AG04449 (cell line): ENCODE results near the gene ANKRD34B.
"Not testable (repeated sequence)": the region's sequence is repeated elsewhere in the genome, so short reads cannot be mapped to it uniquely, and the experiment has no call there.

ENCODE experiments used
- CTCF ChIA-PET: fragments of 350-600 bp; formaldehyde crosslinking; extraction: SDS; loops from one replicate; lab custom pipeline; 2021; ENCODE audit warnings: antibody characterized with exemption; lab: Yijun Ruan, JAX
- POLR2A ChIA-PET: fragments of 400-600, 350-600 bp; formaldehyde crosslinking; extraction: SDS; loops from one replicate; lab custom pipeline; 2020; ENCODE audit warnings: antibody characterized with exemption, inconsistent platforms; lab: Yijun Ruan, JAX
- DNase-seq: peaks from one replicate; pipeline ENCODE4 v3.0.0-alpha.2; 2010; ENCODE audit warnings: low read depth, low spot score
- H3K4me3 ChIP-seq: 2 replicates; pipeline ENCODE4 v1.5.1; 2011; ENCODE audit warnings: low read depth, mild to moderate bottlenecking, control low read depth, low read length
- TF ChIP-seq, protein P1 (sequence below): IDR thresholded peaks from one replicate; pipeline ENCODE4 v1.5.1; 2011; ENCODE audit warnings: mild to moderate bottlenecking, moderate library complexity, low read length, control low read depth, inconsistent platforms; ENCODE audit not compliant: insufficient read depth; ENCODE audit errors: missing control alignments

The ANKRD34B gene

GRCh38 chr5:80592105-80592504 lies 22.0 kb upstream of the ANKRD34B start:
- no peak overlapping the region for H3K4me3 ChIP-seq
- POLR2A ChIA-PET: no interaction called here
- TF ChIP-seq, protein P1, sequence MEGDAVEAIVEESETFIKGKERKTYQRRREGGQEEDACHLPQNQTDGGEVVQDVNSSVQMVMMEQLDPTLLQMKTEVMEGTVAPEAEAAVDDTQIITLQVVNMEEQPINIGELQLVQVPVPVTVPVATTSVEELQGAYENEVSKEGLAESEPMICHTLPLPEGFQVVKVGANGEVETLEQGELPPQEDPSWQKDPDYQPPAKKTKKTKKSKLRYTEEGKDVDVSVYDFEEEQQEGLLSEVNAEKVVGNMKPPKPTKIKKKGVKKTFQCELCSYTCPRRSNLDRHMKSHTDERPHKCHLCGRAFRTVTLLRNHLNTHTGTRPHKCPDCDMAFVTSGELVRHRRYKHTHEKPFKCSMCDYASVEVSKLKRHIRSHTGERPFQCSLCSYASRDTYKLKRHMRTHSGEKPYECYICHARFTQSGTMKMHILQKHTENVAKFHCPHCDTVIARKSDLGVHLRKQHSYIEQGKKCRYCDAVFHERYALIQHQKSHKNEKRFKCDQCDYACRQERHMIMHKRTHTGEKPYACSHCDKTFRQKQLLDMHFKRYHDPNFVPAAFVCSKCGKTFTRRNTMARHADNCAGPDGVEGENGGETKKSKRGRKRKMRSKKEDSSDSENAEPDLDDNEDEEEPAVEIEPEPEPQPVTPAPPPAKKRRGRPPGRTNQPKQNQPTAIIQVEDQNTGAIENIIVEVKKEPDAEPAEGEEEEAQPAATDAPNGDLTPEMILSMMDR: no peak

DNA sequence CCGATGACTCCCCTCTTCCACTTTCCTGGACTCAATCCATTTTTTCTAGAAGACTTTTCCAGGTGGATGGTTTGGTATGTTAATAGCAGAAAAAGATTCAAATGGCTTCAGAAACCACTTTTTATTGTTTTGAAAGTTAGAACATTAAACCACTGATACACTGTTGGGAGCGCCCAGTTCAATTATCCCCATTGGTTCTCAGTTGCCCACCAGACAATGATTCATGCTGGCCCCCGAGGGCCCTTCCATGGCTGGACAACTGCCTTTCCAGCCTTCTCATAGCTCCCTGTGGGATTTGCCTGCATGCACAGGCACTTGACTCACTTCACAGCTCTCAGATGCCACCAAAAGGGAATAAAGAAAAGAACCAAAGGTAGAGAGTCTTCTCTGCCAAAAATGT lies 21.3 kb upstream of the ANKRD34B start:
- H3K4me3 ChIP-seq: no peak overlapping the region
- TF ChIP-seq, protein P1: no peak
- no peak for DNase-seq
- ChIA-PET CTCF (no interaction called here), POLR2A (no interaction called here)

More at GRCh38 chr5:80592105-80592504, 22.0 kb upstream of the ANKRD34B start:
- DNase-seq: no peak
- CTCF ChIA-PET: no interaction called here

- no peak overlapping the region for H3K4me3 ChIP-seq
- DNase-seq: no peak
- CTCF ChIA-PET: no interaction called here
- POLR2A ChIA-PET: no interaction called here
- TF ChIP-seq, protein P1: no peak
These were observed 20.7 kb upstream of the ANKRD34B start for GRCh38 chr5:80590766-80591165.

GRCh38 chr5:80588858-80589540 lies 18.9 kb upstream of the ANKRD34B start:
- ChIA-PET CTCF (no interaction called here), POLR2A (no interaction called here)
- H3K4me3 ChIP-seq: no peak overlapping the region
- DNase-seq: no peak
- TF ChIP-seq, protein P1: no peak

DNA sequence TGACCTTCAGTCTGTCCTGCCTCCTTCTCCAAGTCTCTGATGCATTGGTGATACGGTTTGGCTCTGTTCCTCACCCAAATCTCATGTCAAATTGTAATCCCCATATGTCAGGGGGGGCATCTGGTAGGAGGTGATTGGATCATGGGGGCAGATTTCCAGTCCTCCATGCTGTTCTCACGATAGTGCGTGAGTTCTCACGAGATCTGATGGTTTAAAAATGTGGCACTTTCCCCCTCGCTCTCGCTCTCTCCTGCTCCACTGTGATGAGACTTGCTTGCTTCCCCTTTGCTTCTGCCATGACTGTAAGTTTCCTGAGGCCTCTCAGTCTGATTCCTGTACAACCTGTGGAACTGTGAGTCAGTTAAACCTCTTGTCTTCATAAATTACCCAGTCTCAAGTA lies 14.7 kb upstream of the ANKRD34B start:
- POLR2A ChIA-PET: no interaction called here
- CTCF ChIA-PET: no interaction called here
- DNase-seq: no peak
- no peak overlapping the region for H3K4me3 ChIP-seq
- TF ChIP-seq, protein P1: no peak

DNA sequence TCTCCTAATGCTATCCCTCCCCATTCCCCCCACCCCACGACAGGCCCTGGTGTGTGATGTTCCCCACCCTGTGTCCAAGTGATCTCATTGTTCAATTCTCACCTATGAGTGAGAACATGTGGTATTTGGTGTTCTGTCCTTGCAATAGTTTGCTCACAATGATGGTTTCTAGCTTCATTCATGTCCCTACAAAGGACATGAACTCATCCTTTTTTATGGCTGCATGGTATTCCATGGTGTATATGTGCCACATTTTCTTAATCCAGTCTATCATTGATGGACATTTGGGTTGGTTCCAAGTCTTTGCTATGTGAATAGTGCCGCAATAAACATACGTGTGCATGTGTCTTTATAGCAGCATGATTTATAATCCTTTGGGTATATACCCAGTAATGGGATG lies 10.2 kb upstream of the ANKRD34B start:
- CTCF ChIA-PET, POLR2A ChIA-PET, H3K4me3 ChIP-seq, DNase-seq: not testable (repeated sequence)

GRCh38 chr5:80579050-80579449 lies 9.0 kb upstream of the ANKRD34B start:
- no peak for DNase-seq
- ChIA-PET CTCF (no interaction called here), POLR2A (no interaction called here)
- H3K4me3 ChIP-seq: no peak overlapping the region
- TF ChIP-seq, protein P1: no peak
